Stimulated activated CD8-positive, alpha-beta memory T cell treated with anti-CD3 and anti-CD28 coated beads, Interleukin-15, amount 100 ng/mL, for 48 hours (primary cell): Measurements from ENCODE around the gene PCGF2.

Source experiments
- DNase-seq, 2 donors: peaks; one replicate each; pipeline ENCODE4 v3.0.0-alpha.2; 2020; ENCODE audit warnings: low read depth in 2 of 2

Gene PCGF2

GRCh38 chr17:38703742-38704605, 44.2 kb downstream of the PCGF2 start:
- DNase-seq: peak; percentile 83 to 86

DNA sequence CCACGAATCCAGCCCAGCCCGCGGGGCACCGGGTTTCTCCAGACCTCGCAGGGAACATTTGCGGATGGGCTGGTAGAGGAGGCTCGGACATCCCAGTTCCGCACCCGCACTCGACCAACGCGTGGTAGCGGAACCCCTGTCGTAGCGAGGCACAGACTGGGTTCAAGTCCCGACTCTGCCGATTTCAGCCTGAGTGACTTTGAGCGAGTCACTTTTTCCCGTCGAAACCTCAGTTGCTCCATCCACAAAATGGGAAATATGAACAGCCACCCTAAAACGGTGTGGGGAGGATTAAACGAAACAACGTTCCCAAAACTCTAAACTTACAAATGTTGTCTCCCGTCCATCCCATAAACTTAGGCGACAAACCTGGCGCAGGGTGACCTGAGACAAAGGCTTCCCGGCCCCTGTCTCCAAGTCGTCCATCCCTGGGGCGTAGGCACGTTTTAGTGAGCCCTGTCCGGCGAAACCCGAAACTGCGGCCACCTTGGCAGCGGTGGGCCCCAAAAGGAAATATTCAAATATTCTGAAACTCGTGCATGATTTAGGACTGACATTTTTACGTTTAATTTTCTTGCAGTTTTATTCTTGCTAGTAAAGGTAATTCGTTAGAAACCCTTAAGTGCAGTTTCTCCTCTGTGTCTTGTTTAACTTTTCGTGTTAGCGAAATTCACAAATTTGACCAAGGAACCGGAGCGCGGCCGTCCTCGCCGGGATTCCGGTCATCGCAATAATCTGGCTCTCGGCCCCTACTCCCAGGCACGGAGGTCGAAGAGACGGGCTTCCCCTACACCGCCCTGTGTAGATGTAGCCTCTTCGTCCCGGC, 45.0 kb downstream of the PCGF2 start:
- peak in 1 of 2 donors; percentile 31 for DNase-seq

DNA sequence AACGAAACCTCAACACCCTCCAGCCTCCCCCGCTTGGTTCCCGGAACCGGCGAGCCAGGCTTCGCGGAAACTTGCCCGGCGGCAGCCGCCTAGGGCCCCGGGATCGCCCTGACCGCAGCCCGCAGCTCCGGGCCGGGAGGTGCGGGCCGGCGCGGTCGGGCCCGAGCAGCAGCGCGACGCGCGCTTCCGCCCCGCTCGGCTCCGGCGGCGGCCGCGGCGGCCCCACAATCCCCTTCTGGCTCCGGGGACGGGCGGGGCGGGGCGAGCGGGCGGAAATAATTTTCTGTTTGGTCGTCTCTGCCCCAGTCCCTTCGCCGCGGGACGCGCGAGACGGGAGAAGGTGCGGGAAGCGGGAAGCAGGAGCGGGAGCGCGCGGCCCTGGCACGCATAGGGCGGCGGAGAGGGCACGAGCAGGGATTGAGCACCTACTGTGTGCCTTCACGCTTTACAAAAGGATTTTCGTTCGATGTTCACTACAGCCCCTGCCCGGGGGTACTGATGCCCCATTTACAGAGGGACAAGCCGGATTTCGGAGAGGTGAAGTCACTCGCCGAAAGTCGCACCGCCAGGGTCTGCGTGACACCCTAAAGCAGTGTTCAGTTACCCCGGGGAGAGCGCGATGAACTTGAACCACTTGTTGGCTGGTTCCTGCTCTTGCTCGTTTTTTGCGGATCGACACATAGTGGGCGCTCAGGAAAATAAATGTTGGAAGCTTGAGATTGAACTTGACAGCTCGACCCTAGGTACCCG, 45.8 kb downstream of the PCGF2 start:
- DNase-seq: peak; percentile 76 to 77

GRCh38 chr17:38701504-38702165, 46.5 kb downstream of the PCGF2 start:
- DNase-seq: peak; percentile 76 to 86

- DNase-seq: no peak
Observed at GRCh38 chr17:38698760-38699159, 49.4 kb downstream of the PCGF2 start.

DNA sequence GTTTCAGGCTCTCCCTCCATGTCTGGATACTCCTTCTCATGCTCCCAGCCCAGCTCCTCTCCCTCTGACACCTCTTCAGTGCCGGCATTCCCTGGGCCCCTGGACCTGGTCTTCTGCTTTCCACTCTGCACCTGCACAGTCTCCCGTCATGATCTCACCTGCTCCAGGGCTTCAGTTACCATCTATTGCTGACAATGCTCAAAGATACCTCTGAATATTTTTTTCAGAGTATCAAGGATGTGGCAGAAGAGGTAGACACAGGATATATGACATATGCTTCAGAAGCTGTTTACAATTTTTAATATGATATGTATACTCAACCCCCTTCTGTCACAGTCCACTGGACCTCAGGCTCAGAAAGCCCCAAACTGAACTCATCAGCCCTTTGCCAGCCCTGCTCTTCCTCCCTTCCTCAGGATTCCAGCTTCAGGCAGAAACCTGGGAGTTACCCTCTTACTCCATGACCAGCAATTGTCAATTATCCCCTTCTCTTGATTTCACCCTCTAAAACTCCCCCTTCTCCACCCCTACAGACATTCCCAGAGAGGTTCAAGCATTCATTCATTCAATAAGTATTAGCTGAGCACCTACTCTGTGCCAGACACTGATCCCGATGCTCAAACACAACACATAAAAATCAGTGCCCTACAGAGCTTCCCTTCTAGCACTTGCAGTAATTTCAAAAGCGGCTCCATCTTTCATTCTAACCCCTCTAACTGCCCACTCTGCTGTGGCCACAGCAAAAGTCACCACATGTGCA, 50.9 kb downstream of the PCGF2 start:
- DNase-seq: no peak

DNA sequence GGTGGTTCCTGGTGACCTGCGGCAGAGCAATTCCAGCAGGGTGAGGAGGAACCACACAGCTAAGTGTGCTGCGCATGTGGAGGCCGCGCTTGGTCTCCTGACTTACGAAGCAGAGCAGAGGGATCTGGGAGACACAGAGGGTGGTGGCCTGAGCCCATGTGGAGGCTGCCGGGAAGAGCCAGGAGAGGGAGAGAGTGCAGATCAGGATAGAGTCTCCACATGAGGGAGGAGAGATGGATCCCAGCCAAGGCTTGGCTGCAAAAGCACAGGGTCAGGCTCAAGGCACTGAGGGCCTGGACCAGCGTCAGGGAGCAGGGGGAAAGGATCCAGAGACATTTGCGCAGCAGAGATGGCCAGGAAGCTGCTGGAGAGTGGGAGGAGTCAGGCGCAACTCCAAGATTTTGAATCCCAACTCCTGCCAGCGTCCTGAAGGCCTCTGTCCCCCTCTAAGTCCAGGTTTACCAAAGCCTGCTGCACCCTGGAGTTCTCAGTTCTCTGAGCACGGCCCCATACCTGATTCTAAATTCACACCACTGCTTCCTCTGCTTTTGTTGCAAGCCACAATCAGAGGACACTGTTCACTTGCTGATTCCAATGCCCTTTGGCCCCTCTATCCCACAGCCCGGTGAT, 54.3 kb downstream of the PCGF2 start:
- DNase-seq: no peak

DNA sequence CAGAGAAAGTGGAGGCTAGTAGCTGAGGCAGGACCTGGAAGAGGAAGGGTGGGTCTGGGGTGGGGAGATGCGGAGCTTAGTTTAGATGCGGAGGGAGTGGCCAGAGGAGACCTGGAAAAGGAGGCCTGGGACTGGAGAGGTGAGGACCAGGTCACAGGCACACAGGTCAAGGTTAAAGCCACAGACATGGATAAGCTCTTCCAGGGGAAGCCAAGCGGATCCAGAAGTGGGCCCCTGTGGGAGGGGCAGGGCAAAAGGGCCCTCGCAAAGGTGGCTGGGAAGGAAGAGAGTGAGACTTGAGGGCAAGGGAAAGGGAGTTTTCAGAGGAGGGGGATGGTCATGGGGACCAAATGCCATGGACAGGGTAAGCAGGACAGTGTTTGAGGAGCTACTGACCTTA, 57.0 kb downstream of the PCGF2 start:
- DNase-seq: no peak

GRCh38 chr17:38690386-38690785, 57.8 kb downstream of the PCGF2 start:
- no peak for DNase-seq

DNA sequence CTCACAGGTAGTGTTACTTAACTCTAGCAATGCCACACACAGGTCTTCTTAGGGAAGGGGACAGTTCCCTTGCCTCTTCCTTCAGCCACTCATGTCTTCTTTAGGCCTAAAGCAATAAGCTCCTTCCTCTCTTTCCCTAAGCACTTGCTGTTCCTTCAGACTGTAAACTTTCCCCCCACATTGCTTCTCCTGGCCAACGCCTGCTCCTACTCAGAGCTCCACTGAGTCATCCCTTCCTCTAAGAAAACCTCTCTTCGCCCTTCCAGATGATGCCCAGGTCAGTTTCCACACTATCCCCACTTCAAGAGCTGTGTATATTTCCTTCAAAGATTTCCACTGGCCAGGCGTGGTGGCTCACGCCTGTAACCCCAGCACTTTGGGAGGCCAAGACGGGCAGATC, 60.9 kb downstream of the PCGF2 start:
- DNase-seq: no peak

DNA sequence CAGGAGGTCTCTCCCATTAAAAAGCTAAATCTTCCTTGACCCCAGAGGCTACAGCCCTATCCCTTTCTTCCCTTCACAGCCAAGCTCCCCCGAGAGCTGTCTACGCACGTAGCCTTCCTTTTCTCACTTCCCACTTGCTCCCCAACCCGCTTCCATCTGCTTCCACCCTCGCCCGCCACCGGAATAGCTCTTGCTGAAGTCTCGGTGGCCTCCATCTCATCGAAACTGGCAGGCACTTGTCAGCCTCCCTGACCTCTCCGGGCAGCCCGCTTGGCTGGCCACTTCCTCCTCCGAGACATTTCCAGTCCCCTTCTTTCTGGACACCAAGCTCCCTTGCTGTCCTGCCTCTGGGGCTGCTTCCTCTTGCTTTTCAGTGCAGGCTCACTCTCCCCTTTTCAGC, 62.6 kb downstream of the PCGF2 start:
- DNase-seq: no peak
